Nephron (organoid): ENCODE measurements around the gene SMIM41.

Experiments used
- H3K27ac Mint-ChIP-seq, 3 experiments: 2 replicates each; pipeline ENCODE4 v1.8.0; 2020; ENCODE audit warnings: mixed read lengths in 3 of 3, mild to moderate bottlenecking in 2 of 3, moderate library complexity in 1 of 3
- H3K27me3 Mint-ChIP-seq: 2 replicates; pipeline ENCODE4 v1.8.0; 2021; ENCODE audit warnings: low read depth, mild to moderate bottlenecking, moderate library complexity, mixed read lengths
- H3K36me3 Mint-ChIP-seq: 2 replicates; pipeline ENCODE4 v1.8.0; 2020; ENCODE audit warnings: low read depth, mixed read lengths
- H3K4me1 Mint-ChIP-seq: 2 replicates; pipeline ENCODE4 v1.8.0; 2020; ENCODE audit warnings: mixed read lengths
- H3K4me3 Mint-ChIP-seq, 3 experiments: 2 replicates each; pipeline ENCODE4 v1.8.0; 2020; ENCODE audit warnings: mild to moderate bottlenecking in 3 of 3, mixed read lengths in 3 of 3, moderate library complexity in 2 of 3
- H3K9me3 Mint-ChIP-seq: 2 replicates; pipeline ENCODE4 v1.8.0; 2020; ENCODE audit warnings: mixed read lengths
- TF ChIP-seq, protein P1 (sequence below), 3 experiments: fragments of 200-600 bp; sonication (generic); IDR thresholded peaks; one replicate each; pipeline ENCODE4 v1.5.0; 2021; ENCODE audit warnings: antibody characterized with exemption in 3 of 3; ENCODE audit not compliant: unreplicated experiment in 3 of 3

SMIM41 gene

DNA sequence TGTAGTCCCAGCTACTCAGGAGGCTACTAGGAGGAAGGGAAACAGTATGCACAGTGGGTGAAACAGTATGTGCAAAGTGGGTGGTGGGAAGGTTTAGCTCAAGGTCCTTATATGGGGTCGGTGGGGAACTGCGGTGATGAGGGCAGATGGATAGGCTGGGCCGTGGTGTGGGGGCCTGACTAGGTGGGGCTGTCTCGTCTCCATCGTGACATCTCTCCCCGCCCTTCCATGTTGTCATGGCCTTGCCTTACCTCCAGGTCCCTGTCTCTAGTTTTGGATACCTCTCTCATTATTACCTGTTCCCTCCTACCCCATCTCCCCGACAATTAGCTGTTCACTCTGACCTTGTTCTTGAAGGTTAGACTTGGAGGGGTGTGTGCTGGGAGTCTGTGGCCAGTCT, 32.6 kb upstream of the SMIM41 start:
- no peaks in the 10 kb centered on the region for H3K9me3 Mint-ChIP-seq
- no peak overlapping the region for H3K4me3 Mint-ChIP-seq
- TF ChIP-seq, protein P1, sequence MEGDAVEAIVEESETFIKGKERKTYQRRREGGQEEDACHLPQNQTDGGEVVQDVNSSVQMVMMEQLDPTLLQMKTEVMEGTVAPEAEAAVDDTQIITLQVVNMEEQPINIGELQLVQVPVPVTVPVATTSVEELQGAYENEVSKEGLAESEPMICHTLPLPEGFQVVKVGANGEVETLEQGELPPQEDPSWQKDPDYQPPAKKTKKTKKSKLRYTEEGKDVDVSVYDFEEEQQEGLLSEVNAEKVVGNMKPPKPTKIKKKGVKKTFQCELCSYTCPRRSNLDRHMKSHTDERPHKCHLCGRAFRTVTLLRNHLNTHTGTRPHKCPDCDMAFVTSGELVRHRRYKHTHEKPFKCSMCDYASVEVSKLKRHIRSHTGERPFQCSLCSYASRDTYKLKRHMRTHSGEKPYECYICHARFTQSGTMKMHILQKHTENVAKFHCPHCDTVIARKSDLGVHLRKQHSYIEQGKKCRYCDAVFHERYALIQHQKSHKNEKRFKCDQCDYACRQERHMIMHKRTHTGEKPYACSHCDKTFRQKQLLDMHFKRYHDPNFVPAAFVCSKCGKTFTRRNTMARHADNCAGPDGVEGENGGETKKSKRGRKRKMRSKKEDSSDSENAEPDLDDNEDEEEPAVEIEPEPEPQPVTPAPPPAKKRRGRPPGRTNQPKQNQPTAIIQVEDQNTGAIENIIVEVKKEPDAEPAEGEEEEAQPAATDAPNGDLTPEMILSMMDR (IDR thresholded peaks at IDR 0.05; ENCODE audit: unreplicated experiment in 3 of 3): no peak
- no peaks in the 10 kb centered on the region for H3K36me3 Mint-ChIP-seq
- no peak overlapping the region for H3K27ac Mint-ChIP-seq
- H3K27me3 Mint-ChIP-seq: peaks cover 26% of the 10 kb centered on the region
- H3K4me1 Mint-ChIP-seq: peaks cover 34% of the 10 kb centered on the region

DNA sequence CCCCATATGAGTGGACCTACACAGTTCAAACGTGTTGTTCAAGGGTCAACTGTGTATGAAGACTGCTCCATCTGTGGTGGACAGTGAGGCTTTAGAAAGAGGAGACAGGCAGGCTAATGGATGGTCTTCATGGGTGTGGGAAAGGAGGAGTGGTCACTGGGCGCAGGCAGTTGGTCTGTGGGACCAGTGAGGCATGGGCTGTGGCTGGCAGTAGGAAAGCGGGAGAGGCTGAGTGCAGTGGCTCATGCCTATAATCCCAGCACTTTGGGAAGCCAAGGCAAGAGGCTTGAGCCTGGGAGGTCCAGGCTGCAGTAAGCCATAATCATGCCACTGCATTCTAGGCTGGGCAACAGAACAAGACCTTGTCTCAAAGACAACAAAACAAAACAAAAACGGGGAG, 30.2 kb upstream of the SMIM41 start:
- H3K27ac Mint-ChIP-seq: peak overlapping the region in 1 of 3 experiments; percentile 19
- no peaks in the 10 kb centered on the region for H3K36me3 Mint-ChIP-seq
- H3K4me1 Mint-ChIP-seq: peaks cover 37% of the 10 kb centered on the region
- H3K27me3 Mint-ChIP-seq: peaks cover 26% of the 10 kb centered on the region
- peak overlapping the region; percentile 81 to 89 (median 88) for H3K4me3 Mint-ChIP-seq
- TF ChIP-seq, protein P1 (IDR thresholded peaks at IDR 0.05; ENCODE audit: unreplicated experiment in 3 of 3): no peak
- no peaks in the 10 kb centered on the region for H3K9me3 Mint-ChIP-seq

DNA sequence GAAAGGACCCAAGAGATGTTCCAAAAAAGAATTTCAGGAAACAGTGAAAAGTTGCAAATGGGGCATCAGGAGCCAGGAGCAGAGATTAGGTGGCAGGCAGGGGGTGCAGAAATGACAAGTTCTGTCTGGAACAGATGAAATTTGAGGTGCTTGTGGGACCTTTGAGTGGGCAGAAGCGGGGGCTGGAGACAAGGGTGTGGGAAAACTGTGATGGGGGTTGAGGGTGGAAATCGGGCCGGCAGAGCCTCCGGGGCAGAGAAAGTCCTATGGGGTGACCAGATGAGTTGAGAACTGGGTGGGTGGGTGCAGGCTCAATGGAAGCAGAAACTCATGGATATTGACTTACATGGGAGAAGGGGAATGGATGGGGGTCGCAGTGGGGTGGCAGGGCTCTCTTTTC, 29.8 kb upstream of the SMIM41 start:
- TF ChIP-seq, protein P1 (IDR thresholded peaks at IDR 0.05; ENCODE audit: unreplicated experiment in 3 of 3): no peak
- peaks cover 33% of the 10 kb centered on the region for H3K4me1 Mint-ChIP-seq
- peak overlapping the region in 1 of 3 experiments; percentile 19 for H3K27ac Mint-ChIP-seq
- peaks cover 26% of the 10 kb centered on the region for H3K27me3 Mint-ChIP-seq
- no peaks in the 10 kb centered on the region for H3K9me3 Mint-ChIP-seq
- H3K36me3 Mint-ChIP-seq: no peaks in the 10 kb centered on the region
- peak overlapping the region; percentile 81 to 89 (median 88) for H3K4me3 Mint-ChIP-seq

DNA sequence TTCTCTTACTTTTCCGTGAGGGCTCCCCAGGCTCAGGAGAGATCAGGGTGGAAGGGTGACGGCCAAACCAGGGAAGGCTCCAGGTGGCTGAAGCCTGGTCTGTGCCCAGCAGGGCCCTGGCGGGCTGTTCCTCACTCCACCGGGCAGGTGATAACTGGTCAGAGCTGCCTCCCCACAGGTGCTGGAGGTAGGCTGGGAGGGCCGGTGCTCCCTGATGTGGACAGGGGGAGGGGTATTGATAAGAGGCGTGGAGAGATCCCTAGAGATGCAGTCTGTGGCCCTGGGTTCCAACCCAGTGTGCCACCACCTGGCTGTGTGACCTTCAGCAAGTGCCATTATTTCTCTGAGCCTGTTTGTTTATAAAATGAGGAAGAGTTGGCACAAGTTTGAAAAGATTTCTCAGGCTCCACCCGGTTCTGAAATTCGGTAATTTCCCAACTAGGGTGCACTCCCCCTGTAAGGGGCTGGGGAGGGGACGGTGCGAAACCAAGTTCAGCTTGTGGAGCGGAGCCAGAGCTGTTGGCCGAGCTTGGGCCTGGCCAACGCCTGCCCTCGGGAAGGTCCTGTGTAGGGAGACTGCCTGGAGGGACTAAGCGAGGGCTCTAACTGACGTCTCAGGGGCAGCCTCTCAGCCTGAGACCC, 29.3 kb upstream of the SMIM41 start:
- H3K36me3 Mint-ChIP-seq: no peaks in the 10 kb centered on the region
- H3K4me3 Mint-ChIP-seq: peak overlapping the region; percentile 81 to 89 (median 88)
- peak overlapping the region in 1 of 3 experiments; percentile 37 for H3K27ac Mint-ChIP-seq
- H3K27me3 Mint-ChIP-seq: peaks cover 26% of the 10 kb centered on the region
- H3K9me3 Mint-ChIP-seq: no peaks in the 10 kb centered on the region
- TF ChIP-seq, protein P1 (IDR thresholded peaks at IDR 0.05; ENCODE audit: unreplicated experiment in 3 of 3): no peak
- H3K4me1 Mint-ChIP-seq: peaks cover 32% of the 10 kb centered on the region

DNA sequence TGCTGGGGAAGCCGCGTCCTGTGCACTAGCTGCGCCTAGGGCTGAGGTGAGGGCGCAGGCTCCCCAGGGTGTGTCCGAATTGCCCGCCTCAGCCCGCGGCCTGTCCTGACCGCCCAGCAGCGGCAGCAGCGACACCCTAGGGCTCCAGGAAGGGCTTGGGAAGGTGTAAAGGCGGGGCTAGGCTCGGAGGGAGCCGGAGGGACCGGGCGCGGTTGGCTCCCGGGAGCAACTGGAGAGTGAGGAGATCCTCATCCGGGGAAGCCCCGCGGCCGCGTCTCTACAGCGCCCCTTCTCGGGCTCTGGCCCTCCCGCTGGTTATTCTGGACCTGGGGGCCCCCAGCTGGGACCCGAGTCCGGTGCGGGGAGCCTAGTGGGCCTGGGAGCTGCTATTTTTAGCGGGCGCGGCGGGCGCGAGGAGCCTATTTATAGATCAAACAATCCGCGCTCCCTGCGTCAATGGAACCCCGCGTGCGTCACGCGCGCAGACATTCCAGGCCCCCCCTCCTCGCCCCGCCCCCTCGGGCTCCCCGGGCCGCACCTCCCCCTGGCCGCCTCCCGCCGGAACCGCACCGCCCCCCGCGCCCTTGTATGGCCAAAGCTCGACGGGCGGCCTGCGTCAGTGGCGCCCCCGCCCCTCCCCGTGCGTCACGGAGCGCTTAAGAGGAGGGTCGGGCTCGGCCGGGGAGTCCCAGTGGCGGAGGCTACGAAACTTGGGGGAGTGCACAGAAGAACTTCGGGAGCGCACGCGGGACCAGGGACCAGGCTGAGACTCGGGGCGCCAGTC, 28.6 kb upstream of the SMIM41 start, which contains the start of gene NR4A1:
Gene NR4A1, plus strand, starts transcription at position 685 of the 784 bp plus-strand sequence. CDS start 2,887 bp downstream, outside the sequence.
- no peaks in the 10 kb centered on the region for H3K9me3 Mint-ChIP-seq
- H3K27ac Mint-ChIP-seq: peak within 1 kb of the TSS in 2 of 3 experiments; percentile 66 to 74
- peaks cover 32% of the 10 kb centered on the region for H3K4me1 Mint-ChIP-seq
- H3K4me3 Mint-ChIP-seq: peak within 1 kb of the TSS; percentile 81 to 89 (median 88)
- no peaks in the 10 kb centered on the region for H3K36me3 Mint-ChIP-seq
- H3K27me3 Mint-ChIP-seq: peaks cover 26% of the 10 kb centered on the region
- TF ChIP-seq, protein P1 (IDR thresholded peaks at IDR 0.05; ENCODE audit: unreplicated experiment in 3 of 3): peak in 1 of 3 experiments; percentile 15
